Progenitor cell of endocrine pancreas (in vitro differentiated cells): ENCODE measurements around the gene DDX4. TPM values are rescaled to one million over a fixed set of nuclear protein-coding genes. Genes with fewer than 3 reads are reported as not detected.

Source experiments
- DNase-seq: peaks from one replicate; pipeline ENCODE4 v3.0.0; 2021; ENCODE audit warnings: low spot score; ENCODE audit not compliant: unreplicated experiment
- H3K27ac Mint-ChIP-seq: 2 replicates; pipeline ENCODE4 v1.8.0; 2021; ENCODE audit warnings: mild to moderate bottlenecking, moderate library complexity, mixed read lengths
- H3K27me3 Mint-ChIP-seq: 2 replicates; pipeline ENCODE4 v1.8.0; 2021; ENCODE audit warnings: mixed read lengths
- H3K36me3 Mint-ChIP-seq: 2 replicates; pipeline ENCODE4 v1.8.0; 2022; ENCODE audit warnings: mixed read lengths; ENCODE audit not compliant: insufficient read depth
- H3K4me1 Mint-ChIP-seq: 2 replicates; pipeline ENCODE4 v1.8.0; 2021; ENCODE audit warnings: low read depth, mixed read lengths
- H3K4me3 Mint-ChIP-seq: 2 replicates; pipeline ENCODE4 v1.8.0; 2021; ENCODE audit warnings: low read depth, mild to moderate bottlenecking, moderate library complexity, mixed read lengths
- H3K9me3 Mint-ChIP-seq: 2 replicates; pipeline ENCODE4 v1.8.0; 2021; ENCODE audit warnings: low read depth, mixed read lengths
- total RNA-seq: library from RNA; stranded (reverse); gene quantifications from 2 replicates; pipeline ENCODE4 v1.2.1, GENCODE V29; 2021
- TF ChIP-seq, protein P1 (sequence below): fragments of 200-600 bp; sonication (generic); IDR thresholded peaks from one replicate; pipeline ENCODE4 v1.5.0; 2021; ENCODE audit warnings: antibody characterized with exemption, mild to moderate bottlenecking; ENCODE audit not compliant: unreplicated experiment

The DDX4 gene
- total RNA-seq, 1 donor from 2014 or later: not detected

DNA sequence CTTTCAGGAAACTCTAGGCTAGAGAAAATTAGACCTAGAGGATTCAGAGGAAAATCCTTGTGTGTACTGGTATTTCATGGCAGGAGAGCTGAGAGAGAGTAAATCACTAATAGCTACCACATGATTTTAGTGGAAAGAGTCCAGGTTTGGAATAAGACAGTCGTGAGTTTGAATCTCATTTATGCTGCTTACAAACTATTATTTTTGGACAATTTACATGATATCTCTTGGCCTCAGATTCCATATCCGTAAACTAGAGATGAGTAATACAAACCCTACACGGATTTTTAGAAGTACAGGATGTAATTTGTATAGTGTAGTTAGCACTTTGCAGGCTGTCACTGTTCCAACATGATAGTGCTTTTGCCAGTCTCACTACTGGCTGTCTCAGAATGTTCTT, 116.0 kb downstream of the DDX4 start:
- Mint-ChIP-seq H3K9me3 (no peaks in the 10 kb centered on the region), H3K4me3 (no peak overlapping the region), H3K27ac (no peak overlapping the region), H3K4me1 (peaks cover 5% of the 10 kb centered on the region), H3K36me3 (no peaks in the 10 kb centered on the region), H3K27me3 (peaks cover 4% of the 10 kb centered on the region)
- DNase-seq: no peak
- TF ChIP-seq, protein P1, sequence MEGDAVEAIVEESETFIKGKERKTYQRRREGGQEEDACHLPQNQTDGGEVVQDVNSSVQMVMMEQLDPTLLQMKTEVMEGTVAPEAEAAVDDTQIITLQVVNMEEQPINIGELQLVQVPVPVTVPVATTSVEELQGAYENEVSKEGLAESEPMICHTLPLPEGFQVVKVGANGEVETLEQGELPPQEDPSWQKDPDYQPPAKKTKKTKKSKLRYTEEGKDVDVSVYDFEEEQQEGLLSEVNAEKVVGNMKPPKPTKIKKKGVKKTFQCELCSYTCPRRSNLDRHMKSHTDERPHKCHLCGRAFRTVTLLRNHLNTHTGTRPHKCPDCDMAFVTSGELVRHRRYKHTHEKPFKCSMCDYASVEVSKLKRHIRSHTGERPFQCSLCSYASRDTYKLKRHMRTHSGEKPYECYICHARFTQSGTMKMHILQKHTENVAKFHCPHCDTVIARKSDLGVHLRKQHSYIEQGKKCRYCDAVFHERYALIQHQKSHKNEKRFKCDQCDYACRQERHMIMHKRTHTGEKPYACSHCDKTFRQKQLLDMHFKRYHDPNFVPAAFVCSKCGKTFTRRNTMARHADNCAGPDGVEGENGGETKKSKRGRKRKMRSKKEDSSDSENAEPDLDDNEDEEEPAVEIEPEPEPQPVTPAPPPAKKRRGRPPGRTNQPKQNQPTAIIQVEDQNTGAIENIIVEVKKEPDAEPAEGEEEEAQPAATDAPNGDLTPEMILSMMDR: no peak

DNA sequence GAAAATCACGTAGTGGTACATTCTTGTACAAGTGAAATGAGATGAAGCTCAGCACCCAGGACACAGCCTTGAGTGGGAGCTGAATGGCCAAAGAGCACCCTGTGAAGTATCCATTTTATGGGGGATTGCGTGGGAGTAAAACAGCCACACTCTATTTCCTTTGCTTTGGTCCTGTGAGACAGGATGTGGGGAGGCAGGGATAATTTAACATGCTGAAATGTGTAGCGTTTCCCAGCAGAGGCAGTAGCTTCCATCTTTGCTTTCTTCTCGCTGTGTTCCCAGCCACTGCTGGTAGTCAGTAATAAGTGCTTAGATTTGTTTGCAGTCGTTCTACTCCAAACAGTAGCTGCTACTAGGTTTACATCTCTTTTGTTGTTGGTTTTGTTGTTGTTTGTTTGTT, 117.6 kb downstream of the DDX4 start:
- no peak for DNase-seq
- Mint-ChIP-seq H3K4me1 (peaks cover 5% of the 10 kb centered on the region), H3K27me3 (peaks cover 6% of the 10 kb centered on the region), H3K4me3 (no peak overlapping the region), H3K9me3 (no peaks in the 10 kb centered on the region), H3K27ac (no peak overlapping the region), H3K36me3 (no peaks in the 10 kb centered on the region)
- TF ChIP-seq, protein P1: no peak

DNA sequence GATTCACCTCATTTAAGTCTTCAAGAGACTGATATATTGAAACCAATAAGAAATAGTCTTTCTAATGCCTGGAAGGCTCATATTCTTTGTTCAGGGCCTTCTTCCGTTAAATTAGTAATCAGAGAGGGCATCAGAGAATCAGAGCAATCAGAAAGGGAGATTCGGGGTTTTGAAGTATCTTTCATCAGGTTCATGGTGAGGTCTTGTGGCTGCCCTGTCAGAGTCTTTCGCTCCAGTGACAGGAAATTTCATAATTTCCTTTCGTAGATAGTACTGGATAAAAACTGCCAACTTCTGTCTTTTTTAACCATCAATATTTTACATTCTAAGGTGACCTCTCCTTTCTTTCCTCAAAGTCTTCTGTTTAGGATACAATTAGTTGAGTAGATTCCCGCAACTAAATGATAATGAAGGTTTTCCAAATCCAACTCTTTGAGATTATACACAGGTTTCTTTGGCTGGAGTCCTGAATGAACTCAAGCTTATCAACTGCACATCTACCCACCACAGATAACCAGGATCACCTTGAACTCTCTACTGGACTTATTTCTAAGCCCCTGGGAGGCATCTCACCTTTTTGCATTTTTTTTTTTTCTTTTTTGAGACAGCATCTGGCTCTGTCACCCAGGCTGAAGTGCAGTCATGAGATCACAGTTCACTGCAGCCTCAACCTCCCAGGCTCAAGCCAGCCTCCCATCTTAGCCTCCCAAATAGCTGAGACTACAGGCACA, 118.8 kb downstream of the DDX4 start:
- Mint-ChIP-seq H3K27me3 (peaks cover 6% of the 10 kb centered on the region), H3K27ac (no peak overlapping the region), H3K4me1 (peaks cover 1% of the 10 kb centered on the region), H3K36me3 (no peaks in the 10 kb centered on the region), H3K9me3 (peaks cover 2% of the 10 kb centered on the region), H3K4me3 (no peak overlapping the region)
- TF ChIP-seq, protein P1: no peak
- no peak for DNase-seq

DNA sequence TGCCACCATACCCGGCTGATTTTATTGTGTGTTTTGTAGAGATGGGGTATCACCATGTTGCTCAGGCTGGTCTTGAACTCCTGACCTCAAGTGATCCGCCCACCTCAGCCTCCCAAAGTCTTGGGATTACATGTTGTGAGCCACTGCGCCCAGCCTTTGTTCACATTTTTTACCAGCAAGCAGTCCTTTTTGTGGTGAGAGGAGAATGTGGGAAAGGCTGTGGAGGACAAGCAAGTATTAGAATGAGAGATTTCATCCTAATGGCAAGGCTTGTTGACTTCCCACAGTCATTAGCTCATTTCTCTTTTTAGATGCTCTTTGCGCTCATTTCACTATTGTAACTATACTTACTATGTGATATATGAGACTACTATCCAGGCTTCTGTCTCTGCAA, 119.4 kb downstream of the DDX4 start:
- Mint-ChIP-seq H3K9me3 (peaks cover 4% of the 10 kb centered on the region), H3K4me3 (no peak overlapping the region), H3K27me3 (peaks cover 6% of the 10 kb centered on the region), H3K36me3 (no peaks in the 10 kb centered on the region), H3K27ac (no peak overlapping the region), H3K4me1 (no peaks in the 10 kb centered on the region)
- TF ChIP-seq, protein P1: no peak
- no peak for DNase-seq

DNA sequence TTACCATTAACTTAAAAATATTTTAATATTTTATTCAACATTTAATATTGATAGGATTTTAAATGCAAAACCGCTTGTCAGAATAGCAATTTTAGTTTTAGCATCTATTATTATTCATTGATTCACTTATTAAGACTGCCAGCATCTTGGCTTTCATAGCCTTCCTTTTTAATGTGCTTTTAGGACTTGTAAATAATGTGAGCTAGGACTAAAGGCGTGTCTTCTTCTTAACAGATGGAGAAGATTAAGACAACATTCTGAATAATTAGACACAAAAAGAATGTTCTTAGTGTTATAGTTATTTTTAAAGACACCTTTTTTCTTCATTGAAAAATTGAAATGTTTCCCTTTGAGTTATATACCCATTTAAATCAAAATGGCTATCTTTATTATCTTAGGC, 120.2 kb downstream of the DDX4 start:
- no peak overlapping the region for H3K4me3 Mint-ChIP-seq
- TF ChIP-seq, protein P1: no peak
- no peaks in the 10 kb centered on the region for H3K4me1 Mint-ChIP-seq
- H3K36me3 Mint-ChIP-seq: no peaks in the 10 kb centered on the region
- H3K27ac Mint-ChIP-seq: no peak overlapping the region
- DNase-seq: no peak
- peaks cover 6% of the 10 kb centered on the region for H3K27me3 Mint-ChIP-seq
- H3K9me3 Mint-ChIP-seq: peaks cover 4% of the 10 kb centered on the region
